Measurements from ENCODE around the gene ZNF860.
A peak's percentile ranks its signal among the peaks of the same experiment; 100 is the strongest.
"Not testable (repeated sequence)": the region's sequence is repeated elsewhere in the genome, so short reads cannot be mapped to it uniquely, and the experiment has no call there.

The ZNF860 gene

DNA sequence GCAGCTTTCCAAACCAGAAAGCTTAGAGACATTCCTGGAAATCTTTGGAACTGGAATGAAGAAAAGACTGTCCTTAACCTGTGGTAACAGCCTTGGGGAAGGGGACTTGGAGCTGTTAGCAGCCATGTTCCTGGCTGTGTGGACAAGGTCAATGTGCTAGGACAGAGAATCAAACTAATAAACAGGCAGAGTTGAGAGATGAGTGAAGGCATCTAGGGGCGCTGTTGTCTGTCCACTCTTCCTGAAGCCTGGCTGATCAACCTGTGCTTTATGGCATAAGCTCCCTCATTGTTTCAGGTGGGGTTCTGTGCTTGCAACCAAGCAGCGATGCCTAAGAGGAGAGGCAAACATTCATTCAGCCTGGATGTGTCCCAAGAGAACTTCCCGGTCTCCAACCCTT, 19.3 kb downstream of the ZNF860 start:
- no peak for DNase-seq

DNA sequence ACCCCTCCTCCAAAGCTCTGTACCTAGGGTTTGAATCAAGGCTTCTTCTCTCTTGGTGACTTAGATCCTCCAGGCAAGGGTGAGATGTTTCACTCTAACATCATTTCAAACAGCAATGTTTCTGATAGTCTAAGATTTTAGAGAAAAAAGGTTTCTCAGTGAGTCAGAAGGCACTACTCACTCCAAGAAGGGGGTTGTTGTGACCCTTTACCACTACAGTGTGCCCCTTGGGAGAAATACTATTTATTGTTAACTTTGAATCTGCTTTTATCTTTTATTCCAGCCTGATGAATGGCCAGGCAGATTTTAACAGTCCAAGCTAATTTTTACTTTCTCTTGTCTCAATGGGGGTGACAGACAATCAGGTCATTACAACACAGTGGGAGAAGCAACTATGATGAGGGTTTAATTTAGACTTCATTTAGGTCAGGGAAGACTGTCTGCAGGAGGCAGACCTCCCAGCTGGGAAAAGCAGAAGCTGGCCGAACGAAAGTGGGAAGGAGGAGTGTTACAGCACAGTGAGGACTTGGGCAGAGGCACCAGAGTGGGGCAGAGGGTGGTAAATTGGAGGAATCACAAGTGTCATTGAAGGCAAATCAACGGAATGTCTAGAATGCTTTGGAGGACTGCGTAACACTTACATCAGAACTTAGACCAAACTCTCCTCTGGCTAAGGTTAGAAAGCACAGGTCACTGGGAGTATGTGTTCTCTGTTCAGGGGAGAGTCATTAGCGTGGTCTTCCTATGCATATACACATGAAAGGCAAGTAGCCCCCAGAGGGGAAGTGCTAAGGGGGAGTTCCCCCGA, 21.2 kb downstream of the ZNF860 start:
- no peak for DNase-seq

DNA sequence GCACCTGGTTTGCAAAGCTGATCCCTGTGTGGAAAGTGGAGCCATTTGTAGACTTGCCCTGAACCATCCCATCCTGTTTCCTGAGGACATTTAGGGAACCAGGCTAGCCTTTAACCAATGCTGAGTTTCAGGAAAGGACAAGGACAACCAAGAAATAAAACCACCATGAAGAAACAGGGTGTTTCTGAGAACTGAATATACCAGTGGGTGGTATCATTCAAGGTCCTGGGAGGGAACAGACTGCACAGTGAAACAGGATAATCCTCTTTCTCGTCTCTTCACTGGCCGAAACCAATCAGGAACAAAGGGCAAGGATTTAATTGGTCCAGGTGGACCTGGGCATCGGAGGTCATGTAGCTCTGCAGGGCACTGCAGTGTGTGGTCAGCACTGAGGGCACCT, 21.8 kb downstream of the ZNF860 start:
- no peak for DNase-seq

DNA sequence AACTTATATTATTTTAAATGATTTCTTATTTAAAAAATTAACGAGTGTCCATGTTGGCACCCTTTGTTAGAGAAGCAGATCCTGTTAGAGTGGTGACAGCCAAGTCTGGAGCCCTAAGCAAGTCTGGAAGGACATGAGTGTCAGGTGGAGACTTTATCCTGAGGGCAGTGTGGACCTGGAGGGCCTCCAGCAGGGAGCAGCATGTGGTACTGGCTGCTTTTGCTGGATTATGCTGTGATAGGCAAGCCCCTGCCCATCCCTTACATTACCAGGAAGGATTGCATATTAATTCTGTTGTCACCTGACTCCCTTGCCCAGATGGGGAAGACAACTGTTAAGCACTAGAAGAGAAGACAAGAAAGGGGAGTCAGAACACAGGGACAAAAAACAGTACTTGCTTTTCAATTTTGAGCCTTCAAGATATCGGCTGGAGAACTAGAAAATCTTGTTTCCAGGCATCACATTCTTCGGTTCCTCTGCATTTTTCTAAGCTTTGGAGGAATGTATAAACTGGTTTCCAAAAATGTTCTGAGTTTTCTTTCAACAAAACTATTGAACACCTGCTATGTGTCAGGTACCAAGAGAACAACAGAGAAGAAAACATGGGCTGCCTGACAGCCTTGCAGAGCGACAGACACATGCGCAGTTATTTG, 22.7 kb downstream of the ZNF860 start:
- DNase-seq, result no peak

DNA sequence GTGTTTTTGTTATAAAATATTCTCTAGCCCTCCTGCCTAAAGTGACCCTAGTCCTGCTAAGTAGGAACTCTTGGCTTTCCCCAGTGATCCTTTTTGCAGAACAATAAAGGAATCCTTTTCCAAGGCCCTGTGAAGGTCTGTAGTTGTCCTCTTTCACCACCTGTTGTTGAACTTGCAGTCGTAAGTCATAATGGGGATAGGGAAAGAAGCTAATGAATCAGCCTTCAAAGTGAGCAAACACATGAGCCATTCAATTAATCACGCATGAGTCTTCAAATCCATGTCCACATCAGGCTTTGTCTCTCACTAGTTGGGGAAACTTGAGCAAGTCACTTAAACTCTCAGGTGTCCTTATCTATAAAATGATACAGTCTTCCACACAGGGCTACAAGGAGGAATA, 27.6 kb downstream of the ZNF860 start:
- DNase-seq, result no peak

DNA sequence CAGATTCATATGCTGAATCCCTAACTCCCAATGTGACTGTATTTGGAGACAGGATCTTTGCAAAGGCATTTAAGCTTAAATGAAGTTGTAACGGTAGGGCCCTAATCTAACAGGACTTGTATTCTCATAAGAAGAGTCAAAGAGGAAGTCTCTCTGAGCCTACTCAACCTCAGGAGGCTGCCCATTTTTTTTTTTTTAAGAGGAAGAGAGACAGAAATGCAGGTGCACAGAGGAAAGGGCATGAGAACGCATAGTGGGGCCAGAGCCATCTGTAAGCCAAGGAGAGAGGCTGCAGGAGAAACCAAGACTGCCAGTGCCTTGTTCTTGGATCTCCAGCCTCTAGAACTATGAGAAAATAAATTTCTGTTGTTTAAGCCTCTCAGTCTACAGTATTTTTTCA, 28.4 kb downstream of the ZNF860 start:
- no peak for DNase-seq

DNA sequence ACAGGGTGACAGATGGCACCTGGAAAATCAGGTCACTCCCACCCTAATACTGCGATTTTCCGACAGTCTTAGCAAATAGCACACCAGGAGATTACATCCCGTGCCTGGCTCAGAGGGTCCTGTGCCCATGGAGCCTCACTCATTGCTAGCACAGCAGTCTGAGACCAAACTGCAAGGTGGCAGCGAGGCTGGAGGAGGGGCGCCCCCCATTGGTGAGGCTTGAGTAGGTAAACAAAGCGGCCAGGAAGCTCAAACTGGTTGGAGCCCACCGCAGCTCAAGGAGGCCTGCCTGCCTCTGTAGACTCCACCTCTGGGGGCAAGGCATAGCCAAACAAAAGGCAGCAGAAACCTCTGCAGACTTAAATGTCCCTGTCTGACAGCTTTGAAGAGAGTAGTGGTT, 29.1 kb downstream of the ZNF860 start:
- not testable (repeated sequence) for DNase-seq

DNA sequence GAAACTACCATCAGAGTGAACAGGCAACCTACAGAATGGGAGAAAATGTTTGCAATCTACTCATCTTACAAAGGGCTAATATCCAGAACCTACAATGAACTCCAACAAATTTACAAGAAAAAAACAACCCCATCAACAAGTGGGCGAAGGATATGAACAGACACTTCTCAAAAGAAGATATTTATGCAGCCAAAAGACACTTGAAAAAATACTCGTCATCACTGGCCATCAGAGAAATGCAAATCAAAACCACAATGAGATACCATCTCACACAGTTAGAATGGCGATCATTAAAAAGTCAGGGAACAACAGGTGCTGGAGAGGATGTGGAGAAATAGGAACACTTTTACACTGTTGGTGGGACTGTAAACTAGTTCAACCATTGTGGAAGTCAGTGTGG, 34.1 kb downstream of the ZNF860 start:
- not testable (repeated sequence) for DNase-seq

DNA sequence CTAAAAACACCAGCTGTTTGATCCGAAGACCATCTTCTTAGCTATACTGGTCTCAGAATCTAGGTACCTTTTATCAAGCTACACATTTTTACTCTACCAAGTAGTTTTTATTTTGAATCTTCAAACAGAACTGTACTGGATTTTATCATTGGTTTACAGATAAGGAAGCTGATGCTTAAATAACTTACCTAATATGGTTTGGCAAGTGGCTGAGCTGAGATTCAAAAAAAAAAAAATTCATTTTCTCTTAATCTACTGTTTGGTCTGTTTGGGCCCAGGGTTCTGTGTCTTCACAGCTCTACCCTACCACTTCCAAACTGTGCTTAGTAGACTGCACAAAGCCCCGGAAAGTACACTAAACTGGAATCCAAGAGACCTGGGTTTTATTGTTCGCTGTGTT, 35.7 kb downstream of the ZNF860 start:
- DNase-seq, result no peak

DNA sequence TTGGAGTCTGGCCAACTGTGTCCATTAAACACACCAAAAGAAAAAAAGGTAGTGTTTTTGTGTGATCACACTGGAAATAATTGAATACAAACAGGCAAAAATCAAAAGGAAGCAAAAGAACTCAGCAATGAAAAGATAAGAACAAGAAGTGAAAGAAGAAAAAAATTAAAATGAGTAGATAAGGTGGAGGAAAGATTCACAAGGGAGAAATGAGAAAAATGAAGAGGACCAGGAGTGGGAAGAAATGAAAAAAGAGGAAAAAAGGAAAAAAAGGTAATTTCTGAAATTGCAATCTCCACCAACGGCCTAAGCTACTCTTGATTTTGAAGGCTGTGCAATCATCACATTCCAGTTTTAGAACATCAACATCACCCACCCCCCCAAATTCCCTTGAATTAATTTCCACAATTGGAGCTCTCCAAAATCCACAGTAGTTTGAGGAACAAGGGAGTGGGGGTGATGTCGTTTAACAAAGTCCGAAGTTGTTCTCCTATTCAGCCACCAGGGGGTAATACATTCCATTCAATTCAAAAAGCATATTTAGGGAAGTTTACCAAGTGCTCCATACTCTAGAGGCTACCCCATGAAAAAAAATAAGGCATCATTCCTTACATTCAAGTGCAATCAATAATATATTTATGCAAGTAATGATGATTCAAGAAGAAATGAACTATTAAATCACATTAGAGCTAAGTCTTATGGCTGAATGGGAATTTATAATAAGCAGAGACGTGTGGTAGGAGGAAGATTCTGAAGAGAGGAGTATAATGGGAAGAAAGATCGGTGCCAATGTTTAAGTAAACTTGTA, 37.4 kb downstream of the ZNF860 start:
- DNase-seq, result peak; percentile 49

DNA sequence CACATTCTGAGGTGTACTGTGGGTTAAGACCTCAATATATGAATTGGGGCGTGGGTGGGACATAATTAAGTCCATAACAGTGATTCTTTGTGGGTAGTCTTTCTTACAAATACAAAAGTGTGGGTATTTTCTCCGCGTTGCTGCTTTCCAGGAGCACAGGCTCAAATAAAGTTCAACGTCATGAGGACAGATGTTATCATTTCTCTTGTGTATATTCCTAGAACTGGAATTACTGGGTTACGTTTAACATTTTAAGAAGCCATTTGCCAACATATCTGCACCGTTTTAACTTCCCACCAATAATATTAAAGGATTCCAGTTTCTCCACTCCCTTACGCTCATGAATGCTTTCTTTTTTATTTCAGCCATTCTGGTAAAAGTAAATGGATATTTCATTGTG, 39.6 kb downstream of the ZNF860 start:
- no peak for DNase-seq

DNA sequence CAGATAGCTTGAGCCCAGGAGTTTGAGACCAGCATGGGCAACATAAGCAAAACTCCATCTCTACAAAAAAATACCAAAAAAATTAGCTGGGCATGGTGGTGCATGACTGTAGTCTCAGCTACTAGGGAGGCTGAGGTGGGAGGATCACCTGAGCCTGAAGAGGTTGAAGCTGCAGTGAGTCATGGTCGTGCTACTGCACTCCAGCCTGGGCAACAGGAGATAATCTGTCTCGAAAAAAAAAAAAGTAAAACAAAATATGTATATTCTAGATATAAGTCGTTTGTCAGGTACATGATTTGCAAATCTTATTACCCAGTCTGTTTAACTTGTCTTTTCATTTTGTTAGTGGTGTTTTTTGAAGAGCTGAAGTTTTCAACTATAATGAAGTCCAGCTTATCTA, 40.2 kb downstream of the ZNF860 start:
- DNase-seq, result no peak

DNA sequence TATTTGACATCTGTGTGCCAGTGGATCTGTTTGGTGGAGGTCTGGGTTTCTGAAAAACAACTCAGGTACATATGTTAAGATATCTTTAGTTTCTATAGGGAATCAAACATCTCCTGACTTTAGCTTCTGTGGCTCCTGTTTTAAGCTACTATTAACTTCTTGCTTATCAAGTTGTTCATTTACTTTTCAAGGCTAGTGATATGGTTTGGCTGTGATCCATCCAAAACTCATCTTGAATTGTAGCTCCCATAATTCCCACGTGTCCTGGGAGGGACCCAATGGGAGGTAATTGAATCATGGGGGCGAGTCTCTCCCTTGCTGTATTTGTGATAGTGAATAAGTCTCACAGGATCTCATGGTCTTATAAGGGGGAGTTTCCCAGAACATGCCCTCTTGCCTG, 41.4 kb downstream of the ZNF860 start:
- DNase-seq, result no peak

DNA sequence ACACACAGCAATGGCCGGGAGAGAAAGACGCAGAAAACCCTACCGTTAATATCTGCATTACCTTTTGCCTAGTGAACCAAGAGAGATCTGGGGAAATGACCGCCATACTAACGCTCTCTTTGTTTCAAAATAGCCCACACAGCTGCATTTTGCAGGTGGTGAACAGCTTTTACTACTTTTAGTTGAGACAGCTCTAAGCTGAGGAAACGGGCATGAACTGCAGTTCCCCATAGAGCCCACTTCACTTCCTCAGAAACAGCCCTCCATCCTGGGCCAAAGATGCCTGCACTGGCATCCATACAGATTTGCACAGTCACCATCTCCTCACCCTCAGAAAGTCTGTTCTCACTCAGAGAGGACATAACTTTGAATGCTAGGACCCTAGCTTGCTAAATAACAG, 45.0 kb downstream of the ZNF860 start:
- no peak for DNase-seq

DNA sequence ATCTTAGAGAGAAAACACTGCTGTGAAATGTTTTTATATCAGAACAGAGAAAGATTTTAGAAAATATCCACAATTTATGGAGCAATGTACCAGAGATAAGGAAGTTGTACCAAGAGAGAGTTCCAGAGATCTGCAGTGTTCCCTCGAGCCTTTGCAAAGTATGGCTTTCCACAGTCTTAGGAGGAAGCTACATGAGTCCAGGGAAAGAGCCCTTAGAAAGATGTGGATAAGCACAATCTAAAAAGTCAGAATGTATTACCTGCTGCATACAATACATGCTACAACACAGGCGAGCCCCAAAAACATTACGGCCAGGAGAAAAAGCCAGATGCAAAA, 56.4 kb downstream of the ZNF860 start:
- DNase-seq, result no peak

DNA sequence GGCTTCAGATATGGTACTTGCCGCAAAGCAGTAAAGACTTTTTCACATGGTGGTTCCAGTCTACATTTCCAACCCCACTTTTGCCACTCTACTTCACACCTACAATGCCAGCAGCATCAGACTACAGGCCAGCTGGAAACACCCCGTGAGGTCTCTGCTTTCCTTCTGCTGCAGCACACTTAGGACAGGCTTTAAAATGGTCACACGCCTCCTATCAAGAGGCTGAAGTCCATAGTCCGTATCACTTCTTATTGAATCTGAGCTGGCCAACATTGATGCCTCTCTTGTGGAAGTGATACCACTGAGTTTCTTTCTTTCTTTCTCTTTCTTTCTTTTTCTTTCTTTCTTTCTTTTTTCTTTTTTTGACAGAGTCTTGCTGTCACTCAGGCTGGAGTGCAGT, 59.8 kb downstream of the ZNF860 start:
- DNase-seq, result no peak
